RWPE1 (cell line): ENCODE measurements around the gene IL16.

Source experiments
- CTCF ChIA-PET: fragments of 350-600 bp; sonication (Branson Sonifier 250); formaldehyde crosslinking; extraction: SDS; loops from one replicate; lab custom pipeline; 2021; lab: Yijun Ruan, JAX
- POLR2A ChIA-PET: fragments of 400-600 bp; formaldehyde crosslinking; extraction: SDS; loops from one replicate; lab custom pipeline; 2020; ENCODE audit warnings: antibody characterized with exemption; ENCODE audit not compliant: low non-redundant PET; lab: Yijun Ruan, JAX
- DNase-seq: peaks from one replicate; pipeline ENCODE4 v3.0.0; 2012; ENCODE audit warnings: low spot score
- H3K27ac ChIP-seq: fragments of 450-650 bp; 2 replicates; pipeline ENCODE4 v1.5.1; 2017
- TF ChIP-seq, protein P1 (sequence below): fragments of 450-650 bp; conservative IDR thresholded peaks from 2 replicates; pipeline ENCODE4 v1.5.1; 2017; ENCODE audit warnings: low read depth, mild to moderate bottlenecking

IL16 gene

DNA sequence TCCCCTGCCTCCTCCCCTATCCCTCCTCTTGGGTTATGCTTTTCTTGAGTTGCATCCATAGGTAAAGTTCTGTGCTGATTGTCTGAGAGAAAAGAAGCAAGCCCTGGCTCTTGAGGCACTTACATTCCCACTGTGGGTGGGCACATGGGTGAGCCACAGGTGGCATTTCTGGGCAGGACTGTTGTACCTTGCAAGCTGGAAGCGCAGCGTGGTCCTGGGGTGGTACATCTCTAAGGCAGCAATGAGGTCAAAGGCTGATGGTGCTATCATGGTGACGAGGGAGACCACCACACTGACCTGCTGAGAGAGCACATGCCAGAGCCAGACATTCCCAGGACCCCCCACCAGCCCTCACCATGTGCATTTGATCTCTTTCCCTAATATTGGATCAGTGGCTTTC is 152.6 kb downstream of the IL16 start:
- no peak overlapping the region for H3K27ac ChIP-seq
- POLR2A ChIA-PET, result no interaction called here
- TF ChIP-seq, protein P1, sequence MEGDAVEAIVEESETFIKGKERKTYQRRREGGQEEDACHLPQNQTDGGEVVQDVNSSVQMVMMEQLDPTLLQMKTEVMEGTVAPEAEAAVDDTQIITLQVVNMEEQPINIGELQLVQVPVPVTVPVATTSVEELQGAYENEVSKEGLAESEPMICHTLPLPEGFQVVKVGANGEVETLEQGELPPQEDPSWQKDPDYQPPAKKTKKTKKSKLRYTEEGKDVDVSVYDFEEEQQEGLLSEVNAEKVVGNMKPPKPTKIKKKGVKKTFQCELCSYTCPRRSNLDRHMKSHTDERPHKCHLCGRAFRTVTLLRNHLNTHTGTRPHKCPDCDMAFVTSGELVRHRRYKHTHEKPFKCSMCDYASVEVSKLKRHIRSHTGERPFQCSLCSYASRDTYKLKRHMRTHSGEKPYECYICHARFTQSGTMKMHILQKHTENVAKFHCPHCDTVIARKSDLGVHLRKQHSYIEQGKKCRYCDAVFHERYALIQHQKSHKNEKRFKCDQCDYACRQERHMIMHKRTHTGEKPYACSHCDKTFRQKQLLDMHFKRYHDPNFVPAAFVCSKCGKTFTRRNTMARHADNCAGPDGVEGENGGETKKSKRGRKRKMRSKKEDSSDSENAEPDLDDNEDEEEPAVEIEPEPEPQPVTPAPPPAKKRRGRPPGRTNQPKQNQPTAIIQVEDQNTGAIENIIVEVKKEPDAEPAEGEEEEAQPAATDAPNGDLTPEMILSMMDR, result no peak
- DNase-seq, result no peak
- CTCF ChIA-PET, result no interaction called here

- no peak for DNase-seq
- H3K27ac ChIP-seq, result no peak overlapping the region
- ChIA-PET CTCF (no interaction called here), POLR2A (no interaction called here)
- TF ChIP-seq, protein P1, result no peak
Observed at GRCh38 chr15:81351651-81352050, 155.0 kb downstream of the IL16 start.

DNA sequence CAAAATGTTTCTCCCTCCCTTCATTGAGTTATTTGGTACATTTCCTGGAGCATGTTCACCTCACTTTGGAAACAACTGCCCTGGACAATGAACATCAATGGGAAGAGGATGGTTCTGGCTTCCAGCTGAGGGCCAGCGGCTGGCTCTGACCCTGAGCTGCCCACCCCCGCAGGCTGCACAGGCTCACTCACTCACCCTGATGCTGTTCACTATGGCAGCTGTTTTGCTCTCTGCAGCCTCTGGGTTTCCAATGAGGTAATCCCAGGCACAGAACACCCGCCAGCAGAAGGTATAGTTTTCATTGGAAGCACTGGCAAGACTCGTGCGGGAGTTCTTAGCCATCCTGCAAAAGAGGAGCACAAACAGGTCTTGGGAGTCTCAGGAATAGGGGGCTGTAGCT is 159.6 kb downstream of the IL16 start:
- H3K27ac ChIP-seq, result no peak overlapping the region
- TF ChIP-seq, protein P1, result no peak
- ChIA-PET CTCF (interaction anchor here (1.6 kb wide), 1 partner anchor 90 kb away, joined by 4 read pairs; no protein-coding TSS in a partner anchor), POLR2A (no interaction called here)
- no peak for DNase-seq

DNA sequence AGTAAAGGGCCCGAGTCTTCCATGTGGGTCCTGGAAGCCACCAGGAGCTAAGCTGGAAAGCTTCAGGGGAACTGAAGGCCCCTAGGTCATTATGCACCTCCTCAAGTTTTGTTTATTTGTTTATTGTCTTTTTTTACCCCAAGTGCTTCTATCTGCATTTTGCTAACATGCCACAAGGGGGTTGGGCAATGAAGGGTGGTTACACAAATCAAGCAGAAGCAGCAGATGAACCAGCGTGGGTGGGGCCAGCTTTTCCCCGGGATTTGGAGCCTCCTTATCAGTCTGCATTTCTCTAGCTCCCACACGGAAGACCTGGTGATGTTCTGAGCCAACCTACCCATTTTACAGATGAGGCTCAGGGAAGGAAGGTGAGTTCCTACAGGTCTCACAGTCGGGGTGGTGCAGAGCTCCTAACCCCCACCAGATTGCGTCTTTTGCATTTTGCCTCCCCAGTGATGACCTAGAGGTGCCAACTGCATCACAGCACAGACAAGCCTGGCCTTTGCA is 160.6 kb downstream of the IL16 start:
- ChIA-PET POLR2A (no interaction called here), CTCF (interaction anchor here (1.0 to 1.6 kb wide), 3 partner anchors 44 to 91 kb away, joined by 3 to 4 read pairs (median 4); no protein-coding TSS in a partner anchor)
- no peak for DNase-seq
- no peak overlapping the region for H3K27ac ChIP-seq
- TF ChIP-seq, protein P1, result no peak

DNA sequence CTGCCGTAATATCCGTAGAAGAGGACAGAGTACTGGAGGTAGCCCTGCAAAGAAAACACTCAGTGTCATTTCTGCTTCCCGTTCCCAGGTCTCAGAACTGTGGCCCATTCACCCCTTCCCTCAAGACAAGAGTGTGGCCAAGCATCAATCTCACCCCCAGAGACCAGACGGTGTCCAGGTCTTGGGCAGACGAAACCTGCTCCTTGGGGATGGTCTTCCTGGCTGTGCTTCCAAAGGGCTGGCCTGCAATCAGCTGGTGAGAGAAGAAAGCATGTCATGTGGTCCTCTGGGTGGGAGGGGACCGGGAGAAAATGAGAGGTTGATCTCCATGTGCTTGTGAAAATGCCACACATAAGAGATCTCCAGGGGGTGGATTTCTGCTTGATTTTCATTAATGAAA is 161.6 kb downstream of the IL16 start:
- TF ChIP-seq, protein P1, result no peak
- H3K27ac ChIP-seq, result no peak overlapping the region
- DNase-seq, result no peak
- POLR2A ChIA-PET, result no interaction called here
- CTCF ChIA-PET, result interaction anchor here (0.7 kb wide), 2 partner anchors 33 to 162 kb away, joined by 3 read pairs; no protein-coding TSS in a partner anchor

DNA sequence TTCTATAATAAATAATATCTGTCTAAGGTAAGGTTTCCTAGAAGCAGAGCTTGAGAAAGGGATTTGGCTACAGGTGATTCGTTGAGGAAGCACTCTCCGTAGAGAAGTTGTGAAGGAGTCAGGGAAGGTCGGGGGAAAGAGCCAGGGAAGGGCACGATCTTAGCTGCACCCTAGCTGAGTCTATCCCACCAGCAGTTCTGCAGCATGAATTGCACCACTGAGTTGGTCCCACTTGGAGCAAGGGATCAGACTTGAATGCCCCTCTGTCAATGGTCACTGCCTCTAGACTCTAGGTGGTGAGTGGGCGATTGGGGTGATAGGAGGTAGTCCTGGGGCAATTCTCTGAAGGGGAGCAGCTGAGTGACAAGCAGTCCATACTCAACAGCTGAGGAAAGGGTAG is 163.8 kb downstream of the IL16 start:
- TF ChIP-seq, protein P1, result no peak
- ChIA-PET POLR2A (no interaction called here), CTCF (interaction anchor here (0.9 kb wide), 1 partner anchor 748 kb away, joined by 3 read pairs; no protein-coding TSS in a partner anchor)
- no peak for DNase-seq
- H3K27ac ChIP-seq, result no peak overlapping the region

GRCh38 chr15:81361891-81362290 is 165.2 kb downstream of the IL16 start:
- POLR2A ChIA-PET, result no interaction called here
- CTCF ChIA-PET, result no interaction called here
- no peak for DNase-seq
- TF ChIP-seq, protein P1, result no peak
- H3K27ac ChIP-seq, result no peak overlapping the region
